22Rv1 (cell line): Measurements from ENCODE around the gene AHRR.

Source experiments
- CTCF ChIP-seq: fragments of 450-650 bp; IDR thresholded peaks from 2 replicates; pipeline ENCODE4 v1.5.1; 2017; ENCODE audit warnings: mild to moderate bottlenecking
- ZFX ChIP-seq: fragments of 450-650 bp; IDR thresholded peaks from 2 replicates; pipeline ENCODE4 v1.6.1; 2017; ENCODE audit warnings: antibody characterized with exemption, borderline replicate concordance

- TF ChIP-seq CTCF (no peak), ZFX (no peak)
These were observed 163.0 kb downstream of the AHRR start for GRCh38 chr5:484556-484955.
